ENCODE data around the gene MVB12B.

Gene MVB12B

GRCh38 chr9:126489581-126490213 is 163.1 kb downstream of the MVB12B start:
- DNase-seq (ENCODE audit: low spot score) (no peak), FAIRE-seq (no peak)

- no peak for DNase-seq (ENCODE audit: low spot score)
- no peak for FAIRE-seq
These were observed 163.6 kb downstream of the MVB12B start for GRCh38 chr9:126490214-126490631.

GRCh38 chr9:126490871-126491567 is 164.4 kb downstream of the MVB12B start:
- FAIRE-seq (peak; percentile 68), DNase-seq (ENCODE audit: low spot score) (peak; percentile 45)

GRCh38 chr9:126491568-126491879 is 164.9 kb downstream of the MVB12B start:
- FAIRE-seq = no peak
- DNase-seq (ENCODE audit: low spot score) = no peak

GRCh38 chr9:126491949-126492348 is 165.3 kb downstream of the MVB12B start:
- DNase-seq (ENCODE audit: low spot score) (no peak), FAIRE-seq (no peak)

GRCh38 chr9:126494264-126494663 is 167.6 kb downstream of the MVB12B start:
- FAIRE-seq = no peak
- DNase-seq (ENCODE audit: low spot score) = no peak

- DNase-seq (ENCODE audit: low spot score) (no peak), FAIRE-seq (no peak)
These were observed 168.1 kb downstream of the MVB12B start for GRCh38 chr9:126494746-126495145.

GRCh38 chr9:126495411-126496180 is 169.0 kb downstream of the MVB12B start:
- no peak for DNase-seq (ENCODE audit: low spot score)
- FAIRE-seq = no peak

GRCh38 chr9:126496181-126496576 is 169.6 kb downstream of the MVB12B start:
- no peak for FAIRE-seq
- no peak for DNase-seq (ENCODE audit: low spot score)

- FAIRE-seq (no peak), DNase-seq (ENCODE audit: low spot score) (no peak)
These were observed 170.4 kb downstream of the MVB12B start for GRCh38 chr9:126496781-126497659.

- FAIRE-seq (no peak), DNase-seq (ENCODE audit: low spot score) (no peak)
These were observed 171.1 kb downstream of the MVB12B start for GRCh38 chr9:126497660-126498275.

- no peak for FAIRE-seq
- DNase-seq (ENCODE audit: low spot score) = no peak
These were observed 171.7 kb downstream of the MVB12B start for GRCh38 chr9:126498331-126498730.

- FAIRE-seq = no peak
- no peak for DNase-seq (ENCODE audit: low spot score)
These were observed 172.6 kb downstream of the MVB12B start for GRCh38 chr9:126499005-126499910.

GRCh38 chr9:126499911-126500599 is 173.4 kb downstream of the MVB12B start:
- FAIRE-seq (no peak), DNase-seq (ENCODE audit: low spot score) (no peak)

GRCh38 chr9:126500600-126501382 is 174.2 kb downstream of the MVB12B start:
- no peak for FAIRE-seq
- DNase-seq (ENCODE audit: low spot score) = peak; percentile 50

GRCh38 chr9:126501383-126502331 is 175.0 kb downstream of the MVB12B start:
- DNase-seq (ENCODE audit: low spot score) = no peak
- FAIRE-seq = no peak

Measured in RCC 7860 (cell line).